ENCODE results near the gene PRCP.

Gene PRCP

GRCh38 chr11:82906931-82907330 is 6.7 kb upstream of the PRCP start:
- no peak for DNase-seq

- DNase-seq, result peak; percentile 35
These were observed 6.0 kb upstream of the PRCP start for GRCh38 chr11:82906236-82906635.

- DNase-seq, result no peak
These were observed 3.8 kb upstream of the PRCP start for GRCh38 chr11:82903843-82904586.

- no peak for DNase-seq
These were observed 2.6 kb upstream of the PRCP start for GRCh38 chr11:82902880-82903279.

- no peak for DNase-seq
These were observed 1.8 kb upstream of the PRCP start for GRCh38 chr11:82901922-82902485.

- DNase-seq, result peak; percentile 97
These were observed 1.1 kb upstream of the PRCP start, which contains the start of gene DDIAS for GRCh38 chr11:82901165-82901921. Gene DDIAS (plus strand): TSS chr11:82901736. CDS start chr11:82914739, 13,003 bp downstream.

- no peak for DNase-seq
These were observed 313 bp downstream of the PRCP start for GRCh38 chr11:82899957-82900276.

GRCh38 chr11:82899186-82899820 is 927 bp downstream of the PRCP start:
- DNase-seq, result no peak

- no peak for DNase-seq
These were observed 2.0 kb downstream of the PRCP start for GRCh38 chr11:82898241-82898640.

- no peak for DNase-seq
These were observed 4.0 kb downstream of the PRCP start for GRCh38 chr11:82896183-82896582.

GRCh38 chr11:82895437-82896091 is 4.7 kb downstream of the PRCP start:
- DNase-seq, result no peak

- DNase-seq, result no peak
These were observed 7.5 kb downstream of the PRCP start for GRCh38 chr11:82892611-82893169.

- no peak for DNase-seq
These were observed 9.3 kb downstream of the PRCP start for GRCh38 chr11:82890936-82891335.

- DNase-seq, result no peak
These were observed 10.3 kb downstream of the PRCP start for GRCh38 chr11:82890002-82890341.

GRCh38 chr11:82889133-82890001 is 10.9 kb downstream of the PRCP start:
- DNase-seq, result no peak

GRCh38 chr11:82883853-82884252 is 16.4 kb downstream of the PRCP start:
- no peak for DNase-seq

GRCh38 chr11:82874646-82875523 is 25.3 kb downstream of the PRCP start:
- DNase-seq, result no peak

- DNase-seq, result no peak
These were observed 26.3 kb downstream of the PRCP start for GRCh38 chr11:82873919-82874333.

- no peak for DNase-seq
These were observed 27.7 kb downstream of the PRCP start for GRCh38 chr11:82872377-82873150.

- no peak for DNase-seq
These were observed 28.6 kb downstream of the PRCP start for GRCh38 chr11:82871646-82872045.

Measured in NCI-H1417 treated with DMSO at 0.1 percent for 48 hours (cell line).